SK-N-MC (cell line): ENCODE measurements around the gene SLC22A4.

ENCODE experiments used
- DNase-seq: peaks from one replicate; pipeline ENCODE4 v3.0.0-alpha.2; 2011; ENCODE audit warnings: low read depth, low spot score
- H3K27ac ChIP-seq: fragments of 200-600 bp; sonication (generic); 2 replicates; pipeline ENCODE4 v1.5.1; 2016; ENCODE audit warnings: mixed run types
- H3K36me3 ChIP-seq: fragments of 200-600 bp; sonication (generic); 2 replicates; pipeline ENCODE4 v1.6.1; 2017; ENCODE audit warnings: antibody characterized with exemption, low read length, mixed read lengths; ENCODE audit not compliant: insufficient read depth
- H3K4me3 ChIP-seq: fragments of 200-600 bp; sonication (generic); 2 replicates; pipeline ENCODE4 v1.5.1; 2016
- H3K9ac ChIP-seq: fragments of 200-600 bp; sonication (generic); 2 replicates; pipeline ENCODE4 v1.8.0; 2017; ENCODE audit warnings: mixed run types, mixed read lengths; ENCODE audit not compliant: insufficient read length
- H3K9me3 ChIP-seq: fragments of 200-600 bp; sonication (generic); 2 replicates; pipeline ENCODE4 v1.6.1; 2017; ENCODE audit warnings: low read depth, mild to moderate bottlenecking, antibody characterized with exemption, low read length, moderate library complexity, mixed read lengths
- EZH2 ChIP-seq: fragments of 200-600 bp; sonication (generic); IDR thresholded peaks from one replicate; pipeline ENCODE4 v1.6.1; 2017; ENCODE audit warnings: antibody characterized with exemption
- FOXP2 ChIP-seq: optimal IDR thresholded peaks from 2 replicates; pipeline ENCODE3; 2011; ENCODE audit warnings: mild to moderate bottlenecking, moderate library complexity; ENCODE audit not compliant: insufficient read depth; ENCODE audit errors: extremely low read length, control extremely low read depth
- POLR2AphosphoS5 ChIP-seq: IDR thresholded peaks from 2 replicates; pipeline ENCODE4 v1.6.1; 2012; ENCODE audit warnings: mild to moderate bottlenecking, low read depth, low read length, borderline replicate concordance

The SLC22A4 gene

GRCh38 chr5:132261881-132262845 is 32.0 kb upstream of the SLC22A4 start:
- Histone ChIP-seq H3K9me3 (no peaks in the 10 kb centered on the region), H3K9ac (no peak overlapping the region), H3K36me3 (no peaks in the 10 kb centered on the region), H3K4me3 (no peak overlapping the region), H3K27ac (no peak overlapping the region)
- DNase-seq: no peak
- TF ChIP-seq POLR2AphosphoS5 (no peak), FOXP2 (no peak), EZH2 (no peak)

- H3K27ac ChIP-seq: no peak overlapping the region
- TF ChIP-seq FOXP2: no peak
- TF ChIP-seq POLR2AphosphoS5: no peak
- TF ChIP-seq EZH2: no peak
These were observed 31.2 kb upstream of the SLC22A4 start for GRCh38 chr5:132262882-132263547.

GRCh38 chr5:132263548-132264261 is 30.5 kb upstream of the SLC22A4 start:
- Histone ChIP-seq H3K4me3 (no peak overlapping the region), H3K36me3 (no peaks in the 10 kb centered on the region), H3K9ac (no peak overlapping the region), H3K9me3 (no peaks in the 10 kb centered on the region), H3K27ac (no peak overlapping the region)
- no peak for TF ChIP-seq EZH2
- TF ChIP-seq POLR2AphosphoS5: no peak
- no peak for TF ChIP-seq FOXP2
- DNase-seq: no peak

More at GRCh38 chr5:132262882-132263547, 31.2 kb upstream of the SLC22A4 start:
- H3K9ac ChIP-seq: no peak overlapping the region
- H3K4me3 ChIP-seq: no peak overlapping the region
- no peaks in the 10 kb centered on the region for H3K9me3 ChIP-seq
- no peak for DNase-seq
- no peaks in the 10 kb centered on the region for H3K36me3 ChIP-seq

GRCh38 chr5:132264546-132265335 is 29.5 kb upstream of the SLC22A4 start:
- DNase-seq: no peak
- TF ChIP-seq FOXP2 (no peak), EZH2 (no peak), POLR2AphosphoS5 (no peak)
- H3K9ac ChIP-seq: no peak overlapping the region
- no peaks in the 10 kb centered on the region for H3K9me3 ChIP-seq
- no peak overlapping the region for H3K4me3 ChIP-seq
- H3K36me3 ChIP-seq: no peaks in the 10 kb centered on the region
- no peak overlapping the region for H3K27ac ChIP-seq

GRCh38 chr5:132265336-132266030 is 28.7 kb upstream of the SLC22A4 start:
- H3K4me3 ChIP-seq: no peak overlapping the region
- no peak for DNase-seq
- TF ChIP-seq FOXP2: no peak
- no peak for TF ChIP-seq EZH2
- no peak for TF ChIP-seq POLR2AphosphoS5
- H3K27ac ChIP-seq: no peak overlapping the region
- no peaks in the 10 kb centered on the region for H3K9me3 ChIP-seq
- no peak overlapping the region for H3K9ac ChIP-seq
- no peaks in the 10 kb centered on the region for H3K36me3 ChIP-seq

- H3K9ac ChIP-seq: no peak overlapping the region
- no peak for DNase-seq
- H3K36me3 ChIP-seq: no peaks in the 10 kb centered on the region
- no peak for TF ChIP-seq EZH2
- H3K27ac ChIP-seq: no peak overlapping the region
- H3K4me3 ChIP-seq: no peak overlapping the region
- no peaks in the 10 kb centered on the region for H3K9me3 ChIP-seq
These were observed 28.0 kb upstream of the SLC22A4 start for GRCh38 chr5:132266031-132266835.

- no peak overlapping the region for H3K27ac ChIP-seq
- DNase-seq: no peak
- no peaks in the 10 kb centered on the region for H3K9me3 ChIP-seq
- no peak overlapping the region for H3K9ac ChIP-seq
- H3K4me3 ChIP-seq: no peak overlapping the region
- H3K36me3 ChIP-seq: no peaks in the 10 kb centered on the region
- TF ChIP-seq EZH2 (no peak), FOXP2 (no peak), POLR2AphosphoS5 (no peak)
These were observed 27.4 kb upstream of the SLC22A4 start for GRCh38 chr5:132266836-132267160.
